ENCODE data around the gene UBASH3A.

Gene UBASH3A

DNA sequence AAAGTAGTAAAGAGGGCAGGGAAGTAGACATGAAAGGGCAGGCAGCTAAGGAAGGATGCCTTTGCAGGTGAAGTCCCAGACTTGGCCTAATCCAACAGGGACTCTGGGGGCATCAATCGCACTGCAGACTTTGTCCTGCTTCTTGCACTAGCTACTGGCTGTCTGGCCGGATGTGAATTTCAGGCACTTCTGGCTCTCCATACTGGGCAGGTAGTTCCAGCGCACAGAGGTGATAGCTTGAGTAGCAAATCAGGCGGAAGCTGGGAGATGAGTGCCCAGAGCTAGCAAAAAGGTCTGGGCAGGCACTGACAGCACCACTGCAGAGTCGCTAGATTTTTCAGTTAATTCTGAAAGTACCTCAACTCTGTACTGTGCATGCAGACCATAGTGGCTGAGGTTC, 91.3 kb downstream of the UBASH3A start:
- no peak for DNase-seq

DNA sequence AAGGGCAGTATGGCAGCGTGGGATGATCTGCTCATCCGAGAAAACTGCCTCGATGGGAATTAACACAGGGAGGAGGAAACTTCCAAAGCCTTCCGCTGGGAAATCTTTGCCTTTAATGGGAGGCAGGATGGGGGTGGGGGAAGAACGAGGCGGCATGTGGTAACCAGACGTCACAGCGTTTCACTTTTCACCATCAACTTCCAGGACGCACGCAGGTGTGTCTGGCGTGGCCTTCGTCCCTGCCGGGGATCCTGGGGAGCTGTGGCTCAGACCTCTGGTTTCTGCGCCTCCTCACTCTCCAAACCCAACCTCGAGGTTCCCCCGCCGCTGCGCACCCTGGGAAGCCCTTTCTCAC, 92.0 kb downstream of the UBASH3A start:
- no peak for DNase-seq

DNA sequence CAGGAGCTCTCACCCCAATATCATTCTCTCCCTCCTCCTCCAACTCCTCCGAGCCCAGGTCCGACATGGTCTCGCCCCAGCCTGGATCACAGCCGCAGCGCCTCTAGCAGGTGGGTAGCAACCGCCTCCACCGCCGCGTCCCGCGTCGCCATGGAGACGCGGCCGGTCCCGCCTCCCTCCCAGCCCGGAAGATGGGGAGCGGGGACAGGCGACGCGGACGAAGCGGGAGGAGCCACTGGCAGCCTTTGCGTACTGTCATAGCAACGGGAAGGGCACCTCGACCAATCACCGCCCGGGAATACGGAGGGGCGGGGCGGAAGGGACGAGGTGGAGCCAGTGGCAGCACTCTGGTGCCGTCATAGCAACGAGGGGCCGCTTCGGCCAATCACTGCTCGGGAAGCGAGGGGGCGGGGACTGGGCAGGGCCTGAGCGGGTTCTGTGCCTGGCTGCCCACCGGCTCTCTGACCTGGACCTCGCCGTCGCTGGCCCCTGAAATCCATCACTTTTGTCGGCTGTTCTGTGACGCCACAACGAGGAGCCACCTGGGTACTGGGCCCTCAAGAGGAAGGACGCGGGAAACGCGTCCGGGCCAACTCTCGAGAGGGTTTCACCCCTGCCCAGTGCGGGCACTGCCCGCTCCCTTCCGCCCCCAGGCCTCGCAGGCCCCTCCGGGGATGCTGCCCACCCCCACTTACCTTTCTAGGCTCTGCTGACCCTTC, 92.6 kb downstream of the UBASH3A start, which contains the start of gene RSPH1:
Gene RSPH1 (minus strand): TSS at position 105 of the 719 bp plus-strand sequence. CDS start 38 bp downstream, at position 67.
- peak; percentile 100 for DNase-seq

DNA sequence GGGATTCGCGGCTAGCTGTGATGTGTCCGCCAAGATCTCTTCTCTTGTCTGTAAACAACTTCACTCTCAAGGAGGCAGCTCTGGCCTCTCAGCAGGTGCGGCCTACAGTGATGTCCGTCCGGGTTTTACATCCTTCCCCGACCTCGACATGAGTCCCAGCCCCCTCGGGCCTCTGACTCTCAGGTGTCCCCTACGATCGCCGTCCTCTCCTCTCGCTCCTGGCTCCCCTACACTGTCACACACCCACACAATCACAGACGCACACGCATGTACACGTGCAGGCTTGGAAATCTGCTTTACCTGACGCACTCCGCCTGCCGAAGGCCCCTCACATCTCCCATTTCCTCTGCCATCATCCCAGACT, 93.1 kb downstream of the UBASH3A start:
- no peak for DNase-seq
